ENCODE measurements around the gene PRICKLE1. TPM values are rescaled to one million over a fixed set of nuclear protein-coding genes. Genes with fewer than 3 reads are reported as not detected.
A peak's percentile ranks its signal among the peaks of the same experiment; 100 is the strongest.

Gene PRICKLE1
- polyA plus RNA-seq, result 2.0 to 7.6 TPM (median 3.5 TPM) in 3 replicates
- polyA plus RNA-seq (2011; ENCODE audit: low read depth), result 1.4 TPM
- polyA plus RNA-seq (2011; cell fraction: cytosol; rRNA removed), result 1.8 and 2.7 TPM in 2 replicates
- 5.7 and 6.5 TPM in 2 replicates for polyA plus RNA-seq (2011; cell fraction: nucleus; rRNA removed)
- polyA plus RNA-seq (2012; ENCODE audit: low replicate concordance), result 1.9 and 7.3 TPM in 2 replicates
- 9.0 to 11.5 TPM (median 9.3 TPM) in 3 replicates for polyA minus RNA-seq
- polyA minus RNA-seq (2011; cell fraction: cytosol; rRNA and poly(A)+ RNA removed), result 7.3 TPM
- polyA minus RNA-seq (2011; cell fraction: nucleus; rRNA and poly(A)+ RNA removed), result 9.5 and 16.5 TPM in 2 replicates

DNA sequence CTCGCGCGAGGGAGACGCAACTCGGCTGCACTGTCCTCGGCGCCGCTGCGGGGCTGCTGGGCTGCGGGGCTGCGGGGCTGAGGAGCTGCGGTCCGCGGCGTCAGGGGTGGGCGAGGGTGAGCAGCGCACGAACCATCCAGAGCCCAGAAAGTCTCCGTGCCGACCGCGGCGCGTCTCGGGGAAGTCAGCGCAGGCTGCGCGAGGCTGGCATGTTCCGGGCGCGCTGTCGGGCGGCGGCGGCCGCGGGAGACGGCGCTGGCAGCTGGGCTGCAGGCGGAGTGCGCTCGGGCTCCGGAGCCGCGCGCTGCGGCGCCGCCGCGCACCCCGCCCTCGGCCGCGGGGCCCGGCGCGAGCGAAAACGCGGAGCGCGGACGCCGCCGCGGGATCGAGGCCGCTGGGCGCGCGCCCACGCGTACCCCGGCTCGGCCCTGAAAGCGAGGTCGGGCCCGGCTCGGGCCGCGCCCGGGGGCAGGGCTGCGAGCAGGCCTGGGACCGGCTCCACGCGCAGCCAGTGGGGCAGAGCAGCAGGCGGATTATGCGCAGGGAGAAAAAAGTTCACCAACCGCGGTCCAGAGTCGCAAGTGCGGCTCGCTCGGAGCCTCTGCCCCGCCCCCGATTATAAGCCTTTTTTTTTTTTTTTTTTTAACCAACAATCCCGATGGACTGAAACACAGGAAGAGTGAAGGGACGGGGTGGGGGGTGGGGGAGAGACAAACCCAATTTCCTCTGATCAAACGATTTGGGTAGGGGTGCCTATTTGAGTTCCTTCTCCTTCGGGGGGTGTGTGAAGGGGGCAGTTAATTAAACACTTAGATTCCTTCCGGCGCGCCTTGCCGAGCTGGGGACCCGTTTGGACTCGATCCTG lies at the start of gene PRICKLE1:
TSS of gene PRICKLE1 (minus strand) at position 282 of the 865 bp plus-strand sequence. CDS start 117,230 bp downstream, outside the sequence.
- H3K4me2 ChIP-seq (ENCODE audit: control insufficient read depth, extremely low read depth, insufficient read depth, low read depth, low read length), result peak within 1 kb of the TSS; percentile 85
- peak within 1 kb of the TSS; percentile 70 for H3K9ac ChIP-seq (ENCODE audit: control insufficient read depth, extremely low read depth, insufficient read depth, low read length)
- FAIRE-seq (no peak), DNase-seq (ENCODE audit: low read depth, low spot score) (no peak)
- peaks cover 36% of the 10 kb centered on the region for H3K4me1 ChIP-seq (ENCODE audit: control insufficient read depth, extremely low read depth, insufficient read depth, low read length)
- H3K27ac ChIP-seq (ENCODE audit: control insufficient read depth, insufficient read depth, low read length), result peak within 1 kb of the TSS; percentile 33
- H3K27me3 ChIP-seq (ENCODE audit: control insufficient read depth, extremely low read depth, insufficient read depth, low read length), result peaks cover 3% of the 10 kb centered on the region
- H3K36me3 ChIP-seq (ENCODE audit: control insufficient read depth in 2 of 2, extremely low read depth in 1 of 2, insufficient read depth in 2 of 2, low read length in 2 of 2), result no peaks in the 10 kb centered on the region
- H3K79me2 ChIP-seq (ENCODE audit: control insufficient read depth, insufficient read depth, low read length), result peaks cover 14% of the 10 kb centered on the region
- H3K9me3 ChIP-seq (ENCODE audit: control insufficient read depth, low read depth, low read length), result no peaks in the 10 kb centered on the region
- H2AFZ ChIP-seq (ENCODE audit: control insufficient read depth, low read length), result peak within 1 kb of the TSS; percentile 91
- H4K20me1 ChIP-seq (ENCODE audit: control insufficient read depth, extremely low read depth, insufficient read depth, low read length), result no peaks in the 10 kb centered on the region
- dilution Hi-C loops (cut with MboI; ENCODE audit: extremely low pct_ligation_motif_present, low sequenced_read_pairs), result no loop called here
- peak within 1 kb of the TSS; percentile 85 to 89 (median 86) for H3K4me3 ChIP-seq (ENCODE audit: control insufficient read depth in 2 of 3, extremely low read depth in 1 of 3, insufficient read depth in 2 of 3, low read depth in 1 of 3, low read length in 3 of 3)
- TF ChIP-seq, protein P1, sequence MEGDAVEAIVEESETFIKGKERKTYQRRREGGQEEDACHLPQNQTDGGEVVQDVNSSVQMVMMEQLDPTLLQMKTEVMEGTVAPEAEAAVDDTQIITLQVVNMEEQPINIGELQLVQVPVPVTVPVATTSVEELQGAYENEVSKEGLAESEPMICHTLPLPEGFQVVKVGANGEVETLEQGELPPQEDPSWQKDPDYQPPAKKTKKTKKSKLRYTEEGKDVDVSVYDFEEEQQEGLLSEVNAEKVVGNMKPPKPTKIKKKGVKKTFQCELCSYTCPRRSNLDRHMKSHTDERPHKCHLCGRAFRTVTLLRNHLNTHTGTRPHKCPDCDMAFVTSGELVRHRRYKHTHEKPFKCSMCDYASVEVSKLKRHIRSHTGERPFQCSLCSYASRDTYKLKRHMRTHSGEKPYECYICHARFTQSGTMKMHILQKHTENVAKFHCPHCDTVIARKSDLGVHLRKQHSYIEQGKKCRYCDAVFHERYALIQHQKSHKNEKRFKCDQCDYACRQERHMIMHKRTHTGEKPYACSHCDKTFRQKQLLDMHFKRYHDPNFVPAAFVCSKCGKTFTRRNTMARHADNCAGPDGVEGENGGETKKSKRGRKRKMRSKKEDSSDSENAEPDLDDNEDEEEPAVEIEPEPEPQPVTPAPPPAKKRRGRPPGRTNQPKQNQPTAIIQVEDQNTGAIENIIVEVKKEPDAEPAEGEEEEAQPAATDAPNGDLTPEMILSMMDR (optimal IDR thresholded peaks at IDR 0.05 in 1 of 3, IDR thresholded peaks at IDR 0.05 in 1 of 3, conservative IDR thresholded peaks at IDR 0.05 in 1 of 3; ENCODE audit: extremely low read depth in 1 of 3, insufficient read depth in 2 of 3, low read length in 3 of 3), result no peak
- TF ChIP-seq EZH2 (IDR thresholded peaks at IDR 0.05; ENCODE audit: low read length), result no peak
- no peaks in the 10 kb centered on the region for H3K9me1 ChIP-seq (ENCODE audit: control insufficient read depth, extremely low read depth, insufficient read depth, low read length)

DNA sequence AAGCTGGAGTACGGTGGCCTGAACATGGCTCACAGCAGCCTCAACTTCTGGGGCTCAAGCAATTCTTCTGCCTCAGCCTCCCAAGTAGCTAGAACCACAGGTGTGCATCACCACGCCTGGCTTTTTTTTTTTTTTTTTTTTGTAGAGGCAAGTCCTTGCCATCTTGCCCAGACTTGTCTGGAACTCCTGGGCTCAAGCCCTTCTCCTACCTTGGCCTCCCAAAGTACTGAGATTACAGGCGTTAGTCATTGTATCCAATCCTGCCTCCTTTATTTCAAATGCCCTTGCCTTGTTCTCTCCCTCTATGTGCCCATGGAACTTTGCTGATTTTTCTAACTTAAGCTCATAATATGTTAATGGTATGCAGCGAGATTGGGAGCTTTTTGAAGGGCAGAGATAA lies 49.2 kb upstream of the PRICKLE1 start:
- DNase-seq (ENCODE audit: low read depth, low spot score) (no peak), FAIRE-seq (peak; percentile 51)
- H3K9me3 ChIP-seq (ENCODE audit: control insufficient read depth, low read depth, low read length), result no peaks in the 10 kb centered on the region

More for the DNA sequence above, 49.2 kb upstream of the PRICKLE1 start:
- Histone ChIP-seq H3K27ac (ENCODE audit: control insufficient read depth, insufficient read depth, low read length) (no peak overlapping the region), H3K79me2 (ENCODE audit: control insufficient read depth, insufficient read depth, low read length) (no peaks in the 10 kb centered on the region), H3K4me2 (ENCODE audit: control insufficient read depth, extremely low read depth, insufficient read depth, low read depth, low read length) (no peak overlapping the region), H3K9ac (ENCODE audit: control insufficient read depth, extremely low read depth, insufficient read depth, low read length) (no peak overlapping the region), H3K4me1 (ENCODE audit: control insufficient read depth, extremely low read depth, insufficient read depth, low read length) (no peaks in the 10 kb centered on the region), H2AFZ (ENCODE audit: control insufficient read depth, low read length) (no peak overlapping the region), H4K20me1 (ENCODE audit: control insufficient read depth, extremely low read depth, insufficient read depth, low read length) (no peaks in the 10 kb centered on the region), H3K9me1 (ENCODE audit: control insufficient read depth, extremely low read depth, insufficient read depth, low read length) (no peaks in the 10 kb centered on the region), H3K27me3 (ENCODE audit: control insufficient read depth, extremely low read depth, insufficient read depth, low read length) (no peaks in the 10 kb centered on the region), H3K36me3 (ENCODE audit: control insufficient read depth in 2 of 2, extremely low read depth in 1 of 2, insufficient read depth in 2 of 2, low read length in 2 of 2) (no peaks in the 10 kb centered on the region), H3K4me3 (ENCODE audit: control insufficient read depth in 2 of 3, extremely low read depth in 1 of 3, insufficient read depth in 2 of 3, low read depth in 1 of 3, low read length in 3 of 3) (no peak overlapping the region)
- dilution Hi-C loops (cut with MboI; ENCODE audit: extremely low pct_ligation_motif_present, low sequenced_read_pairs), result no loop called here
- TF ChIP-seq, protein P1 (optimal IDR thresholded peaks at IDR 0.05 in 1 of 3, IDR thresholded peaks at IDR 0.05 in 1 of 3, conservative IDR thresholded peaks at IDR 0.05 in 1 of 3; ENCODE audit: extremely low read depth in 1 of 3, insufficient read depth in 2 of 3, low read length in 3 of 3), result no peak
- TF ChIP-seq EZH2 (IDR thresholded peaks at IDR 0.05; ENCODE audit: low read length), result no peak
